ENCODE measurements around the gene SLC47A1. TPM values are rescaled to one million over a fixed set of nuclear protein-coding genes. Genes with fewer than 3 reads are reported as not detected.

Gene SLC47A1
- total and polyA plus RNA-seq, 9 of the 15 experiments (the other 6 are each of a cell fraction or from before 2014, with no cell fraction given): not detected

- TF ChIP-seq KLF10 (CRISPR knock-in tag; IDR thresholded peaks at IDR 0.05) (no peak), ZNF77 (CRISPR knock-in tag; IDR thresholded peaks at IDR 0.05) (no peak), RUNX1 (IDR thresholded peaks at IDR 0.05; ENCODE audit: low read depth) (no peak)
- Histone ChIP-seq H3K9me3 (replicated peaks; ENCODE audit: control insufficient read depth, insufficient read depth, low read depth, low read length) (no peaks in the 10 kb centered on the region), H3K9me1 (ENCODE audit: control insufficient read depth, insufficient read depth, low read length) (no peaks in the 10 kb centered on the region), H3K4me3 (no peak overlapping the region), H3K27ac (ENCODE audit: extremely low read depth, low read depth, low read length) (no peak overlapping the region), H2AFZ (ENCODE audit: low read depth, low read length) (no peak overlapping the region), H4K20me1 (replicated peaks; ENCODE audit: control insufficient read depth, insufficient read depth, low read length) (no peaks in the 10 kb centered on the region), H3K36me3 (ENCODE audit: control insufficient read depth, insufficient read depth, low read length) (no peaks in the 10 kb centered on the region), H3K4me1 (replicated peaks in 1 of 2; ENCODE audit: control insufficient read depth in 2 of 2, insufficient read depth in 2 of 2, low read length in 2 of 2) (no peaks in the 10 kb centered on the region), H3K4me2 (ENCODE audit: insufficient read depth, low read length) (no peak overlapping the region), H3K9ac (ENCODE audit: insufficient read depth in 1 of 2, low read depth in 2 of 2, low read length in 2 of 2) (no peak overlapping the region), H3K79me2 (ENCODE audit: control insufficient read depth, insufficient read depth, low read length) (no peaks in the 10 kb centered on the region), H3K27me3 (ENCODE audit: control insufficient read depth in 2 of 2, insufficient read depth in 2 of 2, low read length in 2 of 2) (peaks cover 0 to 10% of the 10 kb centered on the region in 2 experiments; a peak in 3 of 5 replicates)
- DNase-seq (ENCODE audit: extremely low read depth in 1 of 4, low spot score in 3 of 4) (no peak), ATAC-seq (no peak), FAIRE-seq (no peak)
- BruUV-seq (replicated peaks): no TSS peak
- WGBS (ENCODE audit: insufficient coverage, low coverage, missing lambda C conversion rate): 1% methylated on average over 13 of the region's 15 CpGs
- ChIA-PET CTCF (ENCODE audit: low intra/inter-chr PET ratio) (no interaction called here), POLR2A (interaction anchor here (0.6 kb wide), 1 partner anchor 13 kb away, joined by 3 read pairs; no protein-coding TSS in a partner anchor)
- in situ Hi-C loops (cut with MboI): no loop called here
- intact Hi-C loops (cut with micrococcal nuclease): no loop called here
Measured at GRCh38 chr17:19565817-19566575, 32.3 kb downstream of the SLC47A1 start.

DNA sequence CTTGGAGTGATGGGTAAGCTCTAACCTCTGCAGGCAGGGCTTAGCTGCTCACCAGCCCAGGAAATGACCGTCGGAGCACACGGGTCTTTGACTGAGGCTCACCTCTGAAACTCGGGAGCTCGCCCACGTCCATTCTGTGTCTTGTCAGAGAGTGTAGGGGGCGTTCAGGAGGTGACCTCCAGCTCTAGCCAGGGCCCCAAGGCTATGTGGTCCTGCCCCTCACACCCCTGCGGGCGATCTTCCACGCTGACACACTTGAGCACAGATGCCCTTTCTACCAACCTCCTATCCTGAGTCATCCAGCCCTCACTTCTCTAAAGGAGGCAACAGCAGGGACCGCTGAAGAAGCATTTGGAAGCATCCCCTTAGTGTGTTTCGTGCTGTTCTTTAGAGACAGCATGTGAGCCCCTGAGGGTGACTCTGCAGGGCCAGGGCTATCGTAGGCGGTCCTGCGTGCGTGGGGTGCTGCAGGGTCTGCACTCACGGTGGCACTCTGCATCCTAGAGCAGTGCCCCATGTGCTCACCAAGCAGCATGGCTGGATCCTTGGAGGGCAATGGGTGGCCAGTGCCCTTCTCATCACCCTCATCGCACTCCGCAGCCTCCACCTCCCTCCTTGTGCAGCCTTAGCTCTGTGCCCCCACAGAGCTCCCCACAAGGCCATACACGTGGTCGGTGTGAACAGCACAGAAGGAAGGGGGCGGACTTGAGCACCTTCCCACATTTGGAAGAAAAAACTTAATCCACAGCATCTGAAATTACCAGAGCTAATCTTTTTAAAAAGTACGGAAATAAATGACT, 33.8 kb downstream of the SLC47A1 start:
- ChIA-PET POLR2A (no interaction called here), CTCF (ENCODE audit: low intra/inter-chr PET ratio) (no interaction called here)
- H2AFZ ChIP-seq (ENCODE audit: low read depth, low read length): no peak overlapping the region
- no peaks in the 10 kb centered on the region for H3K79me2 ChIP-seq (ENCODE audit: control insufficient read depth, insufficient read depth, low read length)
- no peak overlapping the region for H3K4me3 ChIP-seq
- H3K27ac ChIP-seq (ENCODE audit: extremely low read depth, low read depth, low read length): no peak overlapping the region
- no peak overlapping the region for H3K4me2 ChIP-seq (ENCODE audit: insufficient read depth, low read length)
- no TSS peak for BruUV-seq (replicated peaks)
- H3K36me3 ChIP-seq (ENCODE audit: control insufficient read depth, insufficient read depth, low read length): no peaks in the 10 kb centered on the region
- peaks cover 0 to 10% of the 10 kb centered on the region in 2 experiments; a peak in 3 of 5 replicates for H3K27me3 ChIP-seq (ENCODE audit: control insufficient read depth in 2 of 2, insufficient read depth in 2 of 2, low read length in 2 of 2)
- DNase-seq (ENCODE audit: extremely low read depth in 1 of 4, low spot score in 3 of 4): no peak
- no peaks in the 10 kb centered on the region for H3K9me1 ChIP-seq (ENCODE audit: control insufficient read depth, insufficient read depth, low read length)
- ATAC-seq: no peak
- no peak for FAIRE-seq
- no peaks in the 10 kb centered on the region for H3K4me1 ChIP-seq (replicated peaks in 1 of 2; ENCODE audit: control insufficient read depth in 2 of 2, insufficient read depth in 2 of 2, low read length in 2 of 2)
- no peak overlapping the region for H3K9ac ChIP-seq (ENCODE audit: insufficient read depth in 1 of 2, low read depth in 2 of 2, low read length in 2 of 2)
- no peaks in the 10 kb centered on the region for H3K9me3 ChIP-seq (replicated peaks; ENCODE audit: control insufficient read depth, insufficient read depth, low read depth, low read length)
- no peaks in the 10 kb centered on the region for H4K20me1 ChIP-seq (replicated peaks; ENCODE audit: control insufficient read depth, insufficient read depth, low read length)
- intact Hi-C loops (cut with micrococcal nuclease) (no loop called here), in situ Hi-C loops (cut with MboI) (no loop called here)
- TF ChIP-seq CREBBP (IDR thresholded peaks at IDR 0.05; ENCODE audit: low read depth, low read length) (no peak), CAMTA2 (CRISPR knock-in tag; conservative IDR thresholded peaks at IDR 0.05) (no peak), ZBTB26 (CRISPR knock-in tag; IDR thresholded peaks at IDR 0.05) (no peak)
- WGBS (ENCODE audit: insufficient coverage, low coverage, missing lambda C conversion rate): under 1% methylated on average over 20 of the region's 23 CpGs

All from K562 (cell line).